ENCODE measurements around the gene EHD1. TPM values are rescaled to one million over a fixed set of nuclear protein-coding genes. Genes with fewer than 3 reads are reported as not detected.

EHD1 gene
- total RNA-seq, 1 donor from 2014 or later = 114 TPM

- peaks cover 7% of the 10 kb centered on the region for H3K9me3 Mint-ChIP-seq (ENCODE audit: unreplicated experiment)
- peaks cover 32% of the 10 kb centered on the region for H3K4me1 Mint-ChIP-seq (ENCODE audit: low read depth, unreplicated experiment)
Observed at GRCh38 chr11:64875369-64876228, 2.8 kb downstream of the EHD1 start.

GRCh38 chr11:64874308-64875240 is 3.8 kb downstream of the EHD1 start:
- Mint-ChIP-seq H3K4me3 (ENCODE audit: unreplicated experiment) (peak overlapping the region; percentile 99), H3K9me3 (ENCODE audit: unreplicated experiment) (peaks cover 7% of the 10 kb centered on the region)
- DNase-seq = no peak

More at GRCh38 chr11:64875369-64876228, 2.8 kb downstream of the EHD1 start:
- TF ChIP-seq CTCF (IDR thresholded peaks at IDR 0.05; ENCODE audit: partially characterized antibody, unreplicated experiment) = no peak
- no peak for DNase-seq
- peak overlapping the region; percentile 99 for H3K4me3 Mint-ChIP-seq (ENCODE audit: unreplicated experiment)
- H3K27me3 Mint-ChIP-seq (ENCODE audit: unreplicated experiment) = peaks cover 14% of the 10 kb centered on the region
- no peaks in the 10 kb centered on the region for H3K36me3 Mint-ChIP-seq (ENCODE audit: unreplicated experiment)
- no peak overlapping the region for H3K27ac Mint-ChIP-seq (ENCODE audit: unreplicated experiment)

GRCh38 chr11:64872790-64873488 is 5.5 kb downstream of the EHD1 start:
- Mint-ChIP-seq H3K9me3 (ENCODE audit: unreplicated experiment) (peaks cover 10% of the 10 kb centered on the region), H3K36me3 (ENCODE audit: unreplicated experiment) (no peaks in the 10 kb centered on the region), H3K4me3 (ENCODE audit: unreplicated experiment) (no peak overlapping the region), H3K4me1 (ENCODE audit: low read depth, unreplicated experiment) (peaks cover 34% of the 10 kb centered on the region), H3K27me3 (ENCODE audit: unreplicated experiment) (peaks cover 7% of the 10 kb centered on the region), H3K27ac (ENCODE audit: unreplicated experiment) (no peak overlapping the region)
- TF ChIP-seq CTCF (IDR thresholded peaks at IDR 0.05; ENCODE audit: partially characterized antibody, unreplicated experiment) = no peak
- DNase-seq = no peak

More at GRCh38 chr11:64874308-64875240, 3.8 kb downstream of the EHD1 start:
- no peak for TF ChIP-seq CTCF (IDR thresholded peaks at IDR 0.05; ENCODE audit: partially characterized antibody, unreplicated experiment)
- peaks cover 10% of the 10 kb centered on the region for H3K27me3 Mint-ChIP-seq (ENCODE audit: unreplicated experiment)
- peak overlapping the region; percentile 26 for H3K27ac Mint-ChIP-seq (ENCODE audit: unreplicated experiment)
- peaks cover 35% of the 10 kb centered on the region for H3K4me1 Mint-ChIP-seq (ENCODE audit: low read depth, unreplicated experiment)
- no peaks in the 10 kb centered on the region for H3K36me3 Mint-ChIP-seq (ENCODE audit: unreplicated experiment)

GRCh38 chr11:64871492-64871891 is 6.9 kb downstream of the EHD1 start:
- peak overlapping the region; percentile 82 for H3K4me3 Mint-ChIP-seq (ENCODE audit: unreplicated experiment)

More at GRCh38 chr11:64871492-64871891, 6.9 kb downstream of the EHD1 start:
- Mint-ChIP-seq H3K27ac (ENCODE audit: unreplicated experiment) (peak overlapping the region; percentile 64), H3K27me3 (ENCODE audit: unreplicated experiment) (no peaks in the 10 kb centered on the region), H3K9me3 (ENCODE audit: unreplicated experiment) (peaks cover 5% of the 10 kb centered on the region), H3K4me1 (ENCODE audit: low read depth, unreplicated experiment) (peaks cover 29% of the 10 kb centered on the region), H3K36me3 (ENCODE audit: unreplicated experiment) (no peaks in the 10 kb centered on the region)
- DNase-seq = no peak
- no peak for TF ChIP-seq CTCF (IDR thresholded peaks at IDR 0.05; ENCODE audit: partially characterized antibody, unreplicated experiment)
